NCI-H510A treated with DMSO at 0.1 percent for 48 hours (cell line): ENCODE data around the gene HMCES.
"Not testable (repeated sequence)": the region's sequence is repeated elsewhere in the genome, so short reads cannot be mapped to it uniquely, and the experiment has no call there.

Experiments
- DNase-seq: peaks from one replicate; lab custom pipeline; 2025; lab: John Stamatoyannopoulos, UW

The HMCES gene

GRCh38 chr3:129259612-129260477 lies 18.8 kb upstream of the HMCES start:
- no peak for DNase-seq

- no peak for DNase-seq
Observed at GRCh38 chr3:129260606-129261005, 18.1 kb upstream of the HMCES start.

GRCh38 chr3:129261894-129262293 lies 16.8 kb upstream of the HMCES start:
- DNase-seq: no peak

GRCh38 chr3:129263161-129263910 lies 15.3 kb upstream of the HMCES start:
- no peak for DNase-seq

- DNase-seq: not testable (repeated sequence)
Observed at GRCh38 chr3:129264994-129265393, 13.7 kb upstream of the HMCES start.

GRCh38 chr3:129266651-129267050 lies 12.0 kb upstream of the HMCES start:
- no peak for DNase-seq

GRCh38 chr3:129268396-129268795 lies 10.3 kb upstream of the HMCES start:
- no peak for DNase-seq

- no peak for DNase-seq
Observed at GRCh38 chr3:129271674-129272073, 7.0 kb upstream of the HMCES start.

GRCh38 chr3:129276385-129276784 lies 2.3 kb upstream of the HMCES start:
- DNase-seq: no peak

- no peak for DNase-seq
Observed at GRCh38 chr3:129277829-129278271, 820 bp upstream of the HMCES start.

GRCh38 chr3:129278966-129279906 lies 566 bp downstream of the HMCES start:
- peak; percentile 48 for DNase-seq

GRCh38 chr3:129280183-129280582 lies 1.5 kb downstream of the HMCES start:
- DNase-seq: no peak

- no peak for DNase-seq
Observed at GRCh38 chr3:129281726-129282125, 3.1 kb downstream of the HMCES start.

- no peak for DNase-seq
Observed at GRCh38 chr3:129282727-129283327, 4.2 kb downstream of the HMCES start.

GRCh38 chr3:129286081-129286480 lies 7.4 kb downstream of the HMCES start:
- no peak for DNase-seq

GRCh38 chr3:129288446-129288845 lies 9.8 kb downstream of the HMCES start:
- DNase-seq: no peak

GRCh38 chr3:129289201-129289921 lies 10.7 kb downstream of the HMCES start:
- DNase-seq: no peak

- DNase-seq: no peak
Observed at GRCh38 chr3:129291236-129291886, 12.7 kb downstream of the HMCES start.

- DNase-seq: no peak
Observed at GRCh38 chr3:129295286-129295685, 16.6 kb downstream of the HMCES start.
